Neural cell (in vitro differentiated cells): ENCODE results near the gene DPF3.

Experiments used
- EP300 ChIP-seq: fragments of 450-650 bp; conservative IDR thresholded peaks from 2 replicates; pipeline ENCODE4 v1.6.1; 2014; ENCODE audit warnings: antibody characterized with exemption, mild to moderate bottlenecking, moderate library complexity; ENCODE audit not compliant: poor library complexity, severe bottlenecking
- POLR2AphosphoS5 ChIP-seq: IDR thresholded peaks from 2 replicates; pipeline ENCODE4 v1.6.1; 2012
- RAD21 ChIP-seq: fragments of 450-650 bp; conservative IDR thresholded peaks from 2 replicates; pipeline ENCODE4 v1.6.1; 2014; ENCODE audit warnings: antibody characterized with exemption, mild to moderate bottlenecking, moderate library complexity
- TAF1 ChIP-seq: IDR thresholded peaks from 2 replicates; pipeline ENCODE4 v1.6.1; 2012; ENCODE audit warnings: low read depth
- TF ChIP-seq, protein P1 (sequence below): fragments of 450-650 bp; IDR thresholded peaks from 2 replicates; pipeline ENCODE4 v1.5.1; 2014; ENCODE audit warnings: antibody characterized with exemption, mild to moderate bottlenecking, moderate library complexity; ENCODE audit not compliant: poor library complexity, severe bottlenecking
- TF ChIP-seq, protein P2 (sequence below): IDR thresholded peaks from 2 replicates; pipeline ENCODE4 v1.6.1; 2012; ENCODE audit warnings: borderline replicate concordance

DNA sequence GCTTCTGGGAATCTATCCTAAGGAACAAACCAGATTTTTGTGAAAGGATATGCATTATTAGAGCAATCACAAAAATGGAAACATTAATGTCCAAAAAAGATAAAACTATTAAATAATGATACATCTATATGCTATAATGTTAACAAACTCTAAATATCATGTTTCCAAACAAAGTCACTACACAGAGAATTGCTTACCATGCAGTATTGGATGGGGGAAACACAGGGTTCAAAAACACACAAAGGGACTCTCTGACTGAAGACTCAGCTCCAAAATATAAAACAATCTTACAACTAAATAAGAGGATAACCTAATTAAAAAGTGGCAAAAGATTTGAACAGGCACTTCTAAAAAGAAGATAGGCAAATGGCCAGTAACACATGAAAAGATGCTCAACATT, 304.2 kb downstream of the DPF3 start:
- TF ChIP-seq, protein P1, sequence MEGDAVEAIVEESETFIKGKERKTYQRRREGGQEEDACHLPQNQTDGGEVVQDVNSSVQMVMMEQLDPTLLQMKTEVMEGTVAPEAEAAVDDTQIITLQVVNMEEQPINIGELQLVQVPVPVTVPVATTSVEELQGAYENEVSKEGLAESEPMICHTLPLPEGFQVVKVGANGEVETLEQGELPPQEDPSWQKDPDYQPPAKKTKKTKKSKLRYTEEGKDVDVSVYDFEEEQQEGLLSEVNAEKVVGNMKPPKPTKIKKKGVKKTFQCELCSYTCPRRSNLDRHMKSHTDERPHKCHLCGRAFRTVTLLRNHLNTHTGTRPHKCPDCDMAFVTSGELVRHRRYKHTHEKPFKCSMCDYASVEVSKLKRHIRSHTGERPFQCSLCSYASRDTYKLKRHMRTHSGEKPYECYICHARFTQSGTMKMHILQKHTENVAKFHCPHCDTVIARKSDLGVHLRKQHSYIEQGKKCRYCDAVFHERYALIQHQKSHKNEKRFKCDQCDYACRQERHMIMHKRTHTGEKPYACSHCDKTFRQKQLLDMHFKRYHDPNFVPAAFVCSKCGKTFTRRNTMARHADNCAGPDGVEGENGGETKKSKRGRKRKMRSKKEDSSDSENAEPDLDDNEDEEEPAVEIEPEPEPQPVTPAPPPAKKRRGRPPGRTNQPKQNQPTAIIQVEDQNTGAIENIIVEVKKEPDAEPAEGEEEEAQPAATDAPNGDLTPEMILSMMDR: no peak
- no peak for TF ChIP-seq TAF1
- no peak for TF ChIP-seq POLR2AphosphoS5
- no peak for TF ChIP-seq EP300
- TF ChIP-seq, protein P2, sequence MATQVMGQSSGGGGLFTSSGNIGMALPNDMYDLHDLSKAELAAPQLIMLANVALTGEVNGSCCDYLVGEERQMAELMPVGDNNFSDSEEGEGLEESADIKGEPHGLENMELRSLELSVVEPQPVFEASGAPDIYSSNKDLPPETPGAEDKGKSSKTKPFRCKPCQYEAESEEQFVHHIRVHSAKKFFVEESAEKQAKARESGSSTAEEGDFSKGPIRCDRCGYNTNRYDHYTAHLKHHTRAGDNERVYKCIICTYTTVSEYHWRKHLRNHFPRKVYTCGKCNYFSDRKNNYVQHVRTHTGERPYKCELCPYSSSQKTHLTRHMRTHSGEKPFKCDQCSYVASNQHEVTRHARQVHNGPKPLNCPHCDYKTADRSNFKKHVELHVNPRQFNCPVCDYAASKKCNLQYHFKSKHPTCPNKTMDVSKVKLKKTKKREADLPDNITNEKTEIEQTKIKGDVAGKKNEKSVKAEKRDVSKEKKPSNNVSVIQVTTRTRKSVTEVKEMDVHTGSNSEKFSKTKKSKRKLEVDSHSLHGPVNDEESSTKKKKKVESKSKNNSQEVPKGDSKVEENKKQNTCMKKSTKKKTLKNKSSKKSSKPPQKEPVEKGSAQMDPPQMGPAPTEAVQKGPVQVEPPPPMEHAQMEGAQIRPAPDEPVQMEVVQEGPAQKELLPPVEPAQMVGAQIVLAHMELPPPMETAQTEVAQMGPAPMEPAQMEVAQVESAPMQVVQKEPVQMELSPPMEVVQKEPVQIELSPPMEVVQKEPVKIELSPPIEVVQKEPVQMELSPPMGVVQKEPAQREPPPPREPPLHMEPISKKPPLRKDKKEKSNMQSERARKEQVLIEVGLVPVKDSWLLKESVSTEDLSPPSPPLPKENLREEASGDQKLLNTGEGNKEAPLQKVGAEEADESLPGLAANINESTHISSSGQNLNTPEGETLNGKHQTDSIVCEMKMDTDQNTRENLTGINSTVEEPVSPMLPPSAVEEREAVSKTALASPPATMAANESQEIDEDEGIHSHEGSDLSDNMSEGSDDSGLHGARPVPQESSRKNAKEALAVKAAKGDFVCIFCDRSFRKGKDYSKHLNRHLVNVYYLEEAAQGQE: no peak
- TF ChIP-seq RAD21: no peak
